Activated T-cell treated with anti-CD3 and anti-CD28 coated beads for 1 hour (primary cell): ENCODE results near the gene EPPIN.
"Not testable (repeated sequence)": the region's sequence is repeated elsewhere in the genome, so short reads cannot be mapped to it uniquely, and the experiment has no call there.

Experiments used
- DNase-seq: peaks from one replicate; pipeline ENCODE4 v3.0.0-alpha.2; 2020; ENCODE audit warnings: low read depth

Gene EPPIN

GRCh38 chr20:45547206-45547770 lies at the start of gene EPPIN:
TSS of gene EPPIN (minus strand) at chr20:45547401. CDS start at chr20:45547357, 44 bp downstream.
- no peak for DNase-seq

GRCh38 chr20:45595235-45595634 lies 48.0 kb upstream of the EPPIN start:
- no peak for DNase-seq

GRCh38 chr20:45593498-45593897 lies 46.3 kb upstream of the EPPIN start:
- DNase-seq, result no peak

- DNase-seq, result no peak
These were observed 45.5 kb upstream of the EPPIN start for GRCh38 chr20:45592574-45593189.

- no peak for DNase-seq
These were observed 42.5 kb upstream of the EPPIN start for GRCh38 chr20:45589725-45590124.

GRCh38 chr20:45588800-45589199 lies 41.6 kb upstream of the EPPIN start:
- no peak for DNase-seq

GRCh38 chr20:45585986-45586385 lies 38.8 kb upstream of the EPPIN start:
- DNase-seq, result not testable (repeated sequence)

- DNase-seq, result not testable (repeated sequence)
These were observed 37.1 kb upstream of the EPPIN start for GRCh38 chr20:45584294-45584693.

- no peak for DNase-seq
These were observed 36.3 kb upstream of the EPPIN start for GRCh38 chr20:45583502-45583901.

GRCh38 chr20:45581702-45582101 lies 34.5 kb upstream of the EPPIN start:
- no peak for DNase-seq

- no peak for DNase-seq
These were observed 32.0 kb upstream of the EPPIN start, which contains the start of gene WFDC8 for GRCh38 chr20:45579184-45579583. TSS of gene WFDC8 (minus strand) at chr20:45579284. CDS start at chr20:45579247, 37 bp downstream.

- no peak for DNase-seq
These were observed 31.0 kb upstream of the EPPIN start for GRCh38 chr20:45578231-45578630.

GRCh38 chr20:45576995-45577394 lies 29.8 kb upstream of the EPPIN start:
- DNase-seq, result no peak

GRCh38 chr20:45575931-45576330 lies 28.7 kb upstream of the EPPIN start:
- DNase-seq, result no peak

GRCh38 chr20:45569650-45570049 lies 22.4 kb upstream of the EPPIN start:
- not testable (repeated sequence) for DNase-seq

GRCh38 chr20:45564760-45565276 lies 17.6 kb upstream of the EPPIN start:
- no peak for DNase-seq

GRCh38 chr20:45555198-45555597 lies 8.0 kb upstream of the EPPIN start:
- no peak for DNase-seq

- no peak for DNase-seq
These were observed 5.3 kb upstream of the EPPIN start for GRCh38 chr20:45552456-45552855.

- DNase-seq, result no peak
These were observed 3.6 kb upstream of the EPPIN start for GRCh38 chr20:45550765-45551164.

- DNase-seq, result no peak
These were observed 1.2 kb upstream of the EPPIN start for GRCh38 chr20:45548410-45548809.

- DNase-seq, result no peak
These were observed 1.3 kb downstream of the EPPIN start for GRCh38 chr20:45545754-45546453.

GRCh38 chr20:45545351-45545750 lies 1.9 kb downstream of the EPPIN start:
- no peak for DNase-seq

GRCh38 chr20:45539382-45539781 lies 7.8 kb downstream of the EPPIN start, which contains the start of gene WFDC6:
TSS of gene WFDC6 (minus strand) at chr20:45539482. CDS start at chr20:45539407, 75 bp downstream.
- no peak for DNase-seq
